ENCODE data around the gene ZNF892. TPM values are rescaled to one million over a fixed set of nuclear protein-coding genes. Genes with fewer than 3 reads are reported as not detected.

The ZNF892 gene
- total RNA-seq, 2 donors from 2014 or later, result 3.6 to 4.2 TPM

GRCh38 chr2:95215018-95215612 lies 7.8 kb downstream of the ZNF892 start:
- no peak for ATAC-seq
- no peak for TF ChIP-seq POLR2A (IDR thresholded peaks at IDR 0.05)
- DNase-seq, result no peak
- Histone ChIP-seq H3K27me3 (no peaks in the 10 kb centered on the region), H3K9me3 (peaks cover 0 to 82% (median 0%) of the 10 kb centered on the region in 3 donors), H3K4me1 (no peaks in the 10 kb centered on the region), H3K4me3 (no peak overlapping the region), H3K36me3 (replicated peaks in 1 of 2; ENCODE audit: insufficient read depth in 1 of 2, low read depth in 2 of 2) (peaks cover 21 to 27% of the 10 kb centered on the region in 2 donors), H3K27ac (no peak overlapping the region)
- intact Hi-C loops (cut with DNase I), result no loop called here
- 95 to 98% methylated on average over 6 of the region's 6 CpGs for WGBS, 2 donors

- H3K4me1 ChIP-seq, result no peaks in the 10 kb centered on the region
- DNase-seq (no peak), ATAC-seq (no peak)
- 93 to 95% methylated on average over 3 of the region's 3 CpGs for WGBS, 2 donors
- intact Hi-C loops (cut with DNase I), result no loop called here
- no peak overlapping the region for H3K27ac ChIP-seq
- H3K36me3 ChIP-seq (replicated peaks in 1 of 2; ENCODE audit: insufficient read depth in 1 of 2, low read depth in 2 of 2), result peaks cover 0 to under 1% of the 10 kb centered on the region in 2 donors
- peaks cover 0 to 48% (median 0%) of the 10 kb centered on the region in 3 donors for H3K9me3 ChIP-seq
- H3K27me3 ChIP-seq, result no peaks in the 10 kb centered on the region
- TF ChIP-seq CTCF (IDR thresholded peaks at IDR 0.05) (no peak), POLR2A (IDR thresholded peaks at IDR 0.05) (no peak)
- H3K4me3 ChIP-seq, result no peak overlapping the region
These were observed 13.1 kb downstream of the ZNF892 start for GRCh38 chr2:95220449-95220848.

GRCh38 chr2:95225658-95226057 lies 18.3 kb downstream of the ZNF892 start:
- Histone ChIP-seq H3K36me3 (replicated peaks in 1 of 2; ENCODE audit: insufficient read depth in 1 of 2, low read depth in 2 of 2) (no peaks in the 10 kb centered on the region), H3K9me3 (peaks cover 0 to 3% (median 0%) of the 10 kb centered on the region in 3 donors), H3K27me3 (no peaks in the 10 kb centered on the region), H3K4me3 (no peak overlapping the region), H3K27ac (no peak overlapping the region), H3K4me1 (no peaks in the 10 kb centered on the region)
- TF ChIP-seq POLR2A (IDR thresholded peaks at IDR 0.05), result no peak
- TF ChIP-seq CTCF (IDR thresholded peaks at IDR 0.05), result no peak
- ATAC-seq (no peak), DNase-seq (no peak)
- intact Hi-C loops (cut with DNase I), result no loop called here

GRCh38 chr2:95231723-95232122 lies 24.4 kb downstream of the ZNF892 start:
- Histone ChIP-seq H3K27ac (no peak overlapping the region), H3K4me3 (no peak overlapping the region), H3K36me3 (replicated peaks in 1 of 2; ENCODE audit: insufficient read depth in 1 of 2, low read depth in 2 of 2) (no peaks in the 10 kb centered on the region), H3K9me3 (no peaks in the 10 kb centered on the region), H3K4me1 (no peaks in the 10 kb centered on the region), H3K27me3 (no peaks in the 10 kb centered on the region)
- 17 to 26% methylated on average over 3 of the region's 3 CpGs for WGBS, 2 donors
- TF ChIP-seq CTCF (IDR thresholded peaks at IDR 0.05), result peak; percentile 67 to 90 (median 83)
- TF ChIP-seq POLR2A (IDR thresholded peaks at IDR 0.05), result no peak
- intact Hi-C loops (cut with DNase I), result loop anchor here (5.0 kb wide), 1 partner anchor 81 kb away; no protein-coding TSS in a partner anchor
- DNase-seq, result peak; percentile 75 to 86 (median 79)
- peak; percentile 45 for ATAC-seq

GRCh38 chr2:95232232-95232631 lies 24.9 kb downstream of the ZNF892 start:
- Histone ChIP-seq H3K36me3 (replicated peaks in 1 of 2; ENCODE audit: insufficient read depth in 1 of 2, low read depth in 2 of 2) (no peaks in the 10 kb centered on the region), H3K27me3 (no peaks in the 10 kb centered on the region), H3K27ac (no peak overlapping the region), H3K4me1 (no peaks in the 10 kb centered on the region), H3K4me3 (no peak overlapping the region), H3K9me3 (no peaks in the 10 kb centered on the region)
- TF ChIP-seq CTCF (IDR thresholded peaks at IDR 0.05), result no peak
- no peak for TF ChIP-seq POLR2A (IDR thresholded peaks at IDR 0.05)
- ATAC-seq, result no peak
- DNase-seq, result no peak
- WGBS, 2 donors, result 45 to 56% methylated on average over 1 of the region's 1 CpG
- intact Hi-C loops (cut with DNase I), result loop anchor here (5.0 kb wide), 1 partner anchor 80 kb away; no protein-coding TSS in a partner anchor

All from body of pancreas (tissue), 4 donors.